IMR-90 (cell line): Measurements from ENCODE around the gene RAB6A.

Source experiments
- BHLHE40 ChIP-seq: fragments of 150-350 bp; IDR thresholded peaks from 2 replicates; pipeline ENCODE4 v1.6.1; 2016; ENCODE audit warnings: mild to moderate bottlenecking, low read depth, low read length
- CEBPB ChIP-seq: IDR thresholded peaks from 2 replicates; pipeline ENCODE4 v1.6.1; 2012; ENCODE audit warnings: low read depth, low read length, improper control_type of control experiment
- CTCF ChIP-seq: conservative IDR thresholded peaks from 2 replicates; pipeline ENCODE4 v1.5.1; 2012; ENCODE audit warnings: mild to moderate bottlenecking, low read depth, low read length, improper control_type of control experiment
- MAFK ChIP-seq: IDR thresholded peaks from 2 replicates; pipeline ENCODE4 v1.6.1; 2012; ENCODE audit warnings: low read depth, low read length, improper control_type of control experiment
- NFE2L2 ChIP-seq: fragments of 150-350 bp; IDR thresholded peaks from 2 replicates; pipeline ENCODE4 v1.6.1; 2016; ENCODE audit warnings: low read depth, mild to moderate bottlenecking, low read length
- POLR2A ChIP-seq: IDR thresholded peaks from 2 replicates; pipeline ENCODE4 v1.6.1; 2012; ENCODE audit warnings: mild to moderate bottlenecking, low read depth, low read length
- RAD21 ChIP-seq: IDR thresholded peaks from 2 replicates; pipeline ENCODE4 v1.6.1; 2012; ENCODE audit warnings: low read length, improper control_type of control experiment
- RCOR1 ChIP-seq: IDR thresholded peaks from 2 replicates; pipeline ENCODE4 v1.6.1; 2012; ENCODE audit warnings: mild to moderate bottlenecking, low read length, improper control_type of control experiment; ENCODE audit not compliant: insufficient replicate concordance
- RFX5 ChIP-seq: IDR thresholded peaks from 2 replicates; pipeline ENCODE4 v1.8.0; 2012; ENCODE audit warnings: low read depth, mild to moderate bottlenecking, low read length, moderate library complexity
- USF2 ChIP-seq: fragments of 150-350 bp; IDR thresholded peaks from 2 replicates; pipeline ENCODE4 v1.6.1; 2017; ENCODE audit warnings: mild to moderate bottlenecking, antibody characterized with exemption, low read length, low read depth
- TF ChIP-seq, protein P1 (sequence below): fragments of 150-350 bp; IDR thresholded peaks from 2 replicates; pipeline ENCODE4 v1.6.1; 2016; ENCODE audit warnings: low read depth, mild to moderate bottlenecking, low read length, moderate library complexity, borderline replicate concordance

GRCh38 chr11:73650400-73650799, 110.5 kb downstream of the RAB6A start:
- TF ChIP-seq CTCF (no peak), USF2 (no peak), RAD21 (no peak), CEBPB (no peak), RCOR1 (no peak), POLR2A (no peak), RFX5 (no peak), MAFK (no peak), BHLHE40 (no peak), NFE2L2 (no peak)
- TF ChIP-seq, protein P1, sequence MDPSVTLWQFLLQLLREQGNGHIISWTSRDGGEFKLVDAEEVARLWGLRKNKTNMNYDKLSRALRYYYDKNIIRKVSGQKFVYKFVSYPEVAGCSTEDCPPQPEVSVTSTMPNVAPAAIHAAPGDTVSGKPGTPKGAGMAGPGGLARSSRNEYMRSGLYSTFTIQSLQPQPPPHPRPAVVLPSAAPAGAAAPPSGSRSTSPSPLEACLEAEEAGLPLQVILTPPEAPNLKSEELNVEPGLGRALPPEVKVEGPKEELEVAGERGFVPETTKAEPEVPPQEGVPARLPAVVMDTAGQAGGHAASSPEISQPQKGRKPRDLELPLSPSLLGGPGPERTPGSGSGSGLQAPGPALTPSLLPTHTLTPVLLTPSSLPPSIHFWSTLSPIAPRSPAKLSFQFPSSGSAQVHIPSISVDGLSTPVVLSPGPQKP: no peak
